Heart left ventricle (tissue), 16 donors: ENCODE results near the gene ZNF454. TPM values are rescaled to one million over a fixed set of nuclear protein-coding genes. Genes with fewer than 3 reads are reported as not detected.

ENCODE experiments used
- ATAC-seq, 4 donors: fragments of 200-7000 bp; cut with Tn5 transposase; one replicate each; pipeline ENCODE4 v1.9.1; 2020 to 2022; ENCODE audit warnings: moderate library complexity in 4 of 4, mild to moderate bottlenecking in 3 of 4, moderate number of reproducible peaks in 1 of 4
- DNase-seq, 5 donors: peaks; one replicate each; pipeline ENCODE4 v3.0.0-alpha.2; 2020
- H3K27ac ChIP-seq, 12 donors: fragments of 200-600 bp; sonication (generic) in 4 of 12; one replicate each; pipeline versions ENCODE4 v1.5.0 to v1.8.0; 2016 to 2022; ENCODE audit warnings: mild to moderate bottlenecking in 2 of 12
- H3K27me3 ChIP-seq, 9 donors: fragments of 200-600 bp; sonication (generic) in 2 of 9; one replicate each; pipeline versions ENCODE4 v1.5.1 to v1.8.0; 2016 to 2022; ENCODE audit warnings: mild to moderate bottlenecking in 3 of 9
- H3K36me3 ChIP-seq, 9 donors: fragments of 200-600 bp; sonication (generic) in 2 of 9; one replicate each; pipeline versions ENCODE4 v1.5.0 to v1.8.0; 2018 to 2022; ENCODE audit warnings: mild to moderate bottlenecking in 2 of 9
- H3K4me1 ChIP-seq, 12 donors: fragments of 200-600 bp; sonication (generic) in 4 of 12; one replicate each; pipeline versions ENCODE4 v1.5.0 to v1.8.0; 2016 to 2022; ENCODE audit warnings: mild to moderate bottlenecking in 3 of 12
- H3K4me3 ChIP-seq, 12 donors: fragments of 200-600 bp; sonication (generic) in 4 of 12; one replicate each; pipeline versions ENCODE4 v1.5.0 to v1.8.0; 2017 to 2022; ENCODE audit warnings: mild to moderate bottlenecking in 9 of 12, moderate library complexity in 4 of 12
- H3K9me3 ChIP-seq, 12 donors: fragments of 200-600 bp; sonication (generic) in 4 of 12; one replicate each; pipeline versions ENCODE4 v1.5.0 to v1.8.0; 2016 to 2022; ENCODE audit warnings: mild to moderate bottlenecking in 1 of 12
- POLR2A ChIP-seq, 2 donors: fragments of 450-650 bp; IDR thresholded peaks; one replicate each; pipeline ENCODE4 v1.6.1; 2017; ENCODE audit warnings: antibody characterized with exemption in 2 of 2, mild to moderate bottlenecking in 2 of 2, moderate library complexity in 2 of 2
- WGBS, 4 donors: extraction: QIAGEN DNeasy Blood & Tissue Kit in 2 of 4; methylation state at CpG; one replicate each; pipeline versions ENCODE4 v1.1.5 to v1.1.7; 2013 to 2018; 5-methylcytosine and 5-hydroxymethylcytosine counted together
- intact Hi-C, 10 donors: fragments of 100-400 bp; cut with DNase I; formaldehyde crosslinking; loops; one replicate each; pipeline versions ENCODE4 v1.11.1 to v1.14.2; 2022
- polyA plus RNA-seq, 2 donors: library from polyadenylated mRNA; stranded (reverse); fragments of 200-250 nt; gene quantifications; one replicate each; pipeline ENCODE4 v1.2.3, GENCODE V29; 2013
- total RNA-seq, 9 donors: library from RNA; depleted of rRNA in 2 of 9; stranded (reverse); fragments of >200 nt in 2 of 9; fragmentation: NEBNext Ultra II Directional in 3 of 9; extraction: Animal tissue kit (Norgen Biotek cat#: 25700) in 3 of 9; gene quantifications; one replicate each; pipeline versions ENCODE4 v1.1.0 to v1.2.4, GENCODE V29; 2016 to 2023
- TF ChIP-seq, protein P1 (sequence below), 12 donors: fragments of 200-600 bp; sonication (generic) in 4 of 12; IDR thresholded peaks; one replicate each; pipeline versions ENCODE4 v1.5.0 to v1.8.0; 2018 to 2022; ENCODE audit warnings: antibody characterized with exemption in 12 of 12, mild to moderate bottlenecking in 5 of 12
- donor health status: ischemic (EF 13 %, LVEDD 7.1; RV severe dilation, severe dysfunction).
- donor health status: healthy with polysubstance abuse.
- donor health status: DM: no; HTN: yes; CAD: no.
- donor health status: DM: no; HTN: no; CAD: no.
- donor health status: ischemic (EF 25% LVEDD 6.9; RV normal size, moderate dysfunction).
- donor health status: ischemic (EF 25% LVEDD 5.7; RV mildly dilated, moderate dysfunction).
- donor health status: healthy.
- donor health status: DM: yes; HTN: yes; CAD: no.
- donor health status: ischemic (EF 35%, LVEDD 5.7; RV mildly dilated, moderate dysfunction).
- donor health status: nonischemic (EF 11% LVEDD 7.7; RV severe dilation, severe dysfunction).
- donor health status: DM: yes; HTN: yes; CAD: no.
- donor health status: PGD.
- donor health status: ischemic (EF 29% LVEDD 5.4; RV normal size, mild dysfunction).
- donor health status: nonischemic (EF 23%, LVEDD 6.1; RV moderate dilation, normal function).

The ZNF454 gene
- total and polyA plus RNA-seq, 11 donors, result 1.3 to 3.4 (median 1.8) TPM

DNA sequence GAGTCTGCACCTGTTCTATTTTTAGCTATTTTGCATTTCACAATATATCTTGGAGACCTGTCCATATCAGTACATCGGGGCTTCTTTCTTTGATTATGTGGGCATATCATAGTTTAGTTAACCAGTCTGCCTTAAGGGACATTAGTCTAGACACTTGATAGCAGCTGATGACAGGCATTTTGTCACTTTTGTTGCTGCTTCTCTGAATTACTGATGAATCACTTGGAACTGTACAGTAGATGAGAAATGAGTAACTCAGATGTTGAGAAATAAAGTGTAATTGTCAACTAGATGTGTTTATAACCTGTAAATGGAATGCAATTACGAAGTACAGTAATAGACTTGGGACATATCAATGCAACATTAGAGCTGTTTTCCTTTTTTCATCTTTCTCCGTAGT, 38.1 kb upstream of the ZNF454 start:
- intact Hi-C loops, result no loop called here
- 55 to 91% (median 75%) methylated on average over 3 of the region's 3 CpGs for WGBS, 4 donors
- H3K27ac ChIP-seq, result no peak overlapping the region
- no peak for DNase-seq
- H3K27me3 ChIP-seq, result no peaks in the 10 kb centered on the region
- no peak for ATAC-seq
- peaks cover 0 to 53% (median 5%) of the 10 kb centered on the region in 12 donors for H3K9me3 ChIP-seq
- TF ChIP-seq, protein P1, sequence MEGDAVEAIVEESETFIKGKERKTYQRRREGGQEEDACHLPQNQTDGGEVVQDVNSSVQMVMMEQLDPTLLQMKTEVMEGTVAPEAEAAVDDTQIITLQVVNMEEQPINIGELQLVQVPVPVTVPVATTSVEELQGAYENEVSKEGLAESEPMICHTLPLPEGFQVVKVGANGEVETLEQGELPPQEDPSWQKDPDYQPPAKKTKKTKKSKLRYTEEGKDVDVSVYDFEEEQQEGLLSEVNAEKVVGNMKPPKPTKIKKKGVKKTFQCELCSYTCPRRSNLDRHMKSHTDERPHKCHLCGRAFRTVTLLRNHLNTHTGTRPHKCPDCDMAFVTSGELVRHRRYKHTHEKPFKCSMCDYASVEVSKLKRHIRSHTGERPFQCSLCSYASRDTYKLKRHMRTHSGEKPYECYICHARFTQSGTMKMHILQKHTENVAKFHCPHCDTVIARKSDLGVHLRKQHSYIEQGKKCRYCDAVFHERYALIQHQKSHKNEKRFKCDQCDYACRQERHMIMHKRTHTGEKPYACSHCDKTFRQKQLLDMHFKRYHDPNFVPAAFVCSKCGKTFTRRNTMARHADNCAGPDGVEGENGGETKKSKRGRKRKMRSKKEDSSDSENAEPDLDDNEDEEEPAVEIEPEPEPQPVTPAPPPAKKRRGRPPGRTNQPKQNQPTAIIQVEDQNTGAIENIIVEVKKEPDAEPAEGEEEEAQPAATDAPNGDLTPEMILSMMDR (IDR thresholded peaks at IDR 0.05), result no peak
- no peak for TF ChIP-seq POLR2A (IDR thresholded peaks at IDR 0.05)
- peaks cover 0 to 17% (median 3%) of the 10 kb centered on the region in 9 donors for H3K36me3 ChIP-seq
- H3K4me3 ChIP-seq, result no peak overlapping the region
- H3K4me1 ChIP-seq, result no peaks in the 10 kb centered on the region

DNA sequence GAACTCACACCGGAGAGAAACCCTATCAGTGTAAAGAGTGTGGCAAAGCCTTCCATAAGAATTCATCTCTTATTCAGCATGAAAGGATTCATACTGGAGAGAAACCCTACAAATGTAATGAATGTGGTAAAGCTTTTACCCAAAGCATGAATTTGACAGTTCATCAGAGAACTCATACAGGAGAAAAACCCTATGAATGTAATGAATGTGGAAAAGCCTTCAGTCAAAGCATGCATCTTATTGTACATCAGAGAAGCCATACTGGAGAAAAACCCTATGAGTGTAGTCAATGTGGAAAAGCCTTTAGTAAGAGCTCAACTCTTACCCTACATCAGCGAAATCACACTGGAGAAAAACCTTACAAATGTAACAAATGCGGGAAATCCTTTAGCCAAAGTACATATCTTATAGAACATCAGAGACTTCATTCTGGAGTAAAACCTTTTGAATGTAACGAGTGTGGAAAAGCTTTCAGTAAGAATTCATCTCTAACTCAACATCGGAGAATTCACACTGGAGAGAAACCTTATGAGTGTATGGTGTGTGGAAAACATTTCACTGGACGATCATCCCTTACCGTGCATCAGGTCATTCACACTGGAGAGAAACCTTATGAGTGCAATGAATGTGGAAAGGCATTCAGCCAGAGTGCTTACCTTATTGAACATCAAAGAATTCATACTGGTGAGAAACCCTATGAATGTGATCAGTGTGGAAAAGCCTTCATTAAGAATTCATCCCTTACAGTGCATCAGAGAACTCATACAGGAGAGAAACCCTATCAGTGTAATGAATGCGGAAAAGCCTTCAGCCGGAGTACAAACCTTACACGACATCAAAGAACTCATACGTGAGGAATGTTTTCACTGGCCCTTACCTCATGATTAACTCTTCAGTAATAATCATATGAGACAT, 8.9 kb upstream of the ZNF454 start:
- Histone ChIP-seq H3K4me1 (no peaks in the 10 kb centered on the region), H3K36me3 (peaks cover 0 to 72% (median 0%) of the 10 kb centered on the region in 9 donors), H3K27me3 (no peaks in the 10 kb centered on the region), H3K9me3 (peaks cover 13 to 100% (median 98%) of the 10 kb centered on the region in 12 donors), H3K4me3 (no peak overlapping the region), H3K27ac (no peak overlapping the region)
- intact Hi-C loops, result loop anchor here in 1 of 10 donors (10.0 kb wide), 1 partner anchor 67 kb away; no protein-coding TSS in a partner anchor
- 96 to 98% (median 97%) methylated on average over 11 of the region's 11 CpGs for WGBS, 4 donors
- ATAC-seq (no peak), DNase-seq (no peak)
- TF ChIP-seq POLR2A (IDR thresholded peaks at IDR 0.05), result no peak
- TF ChIP-seq, protein P1 (IDR thresholded peaks at IDR 0.05), result no peak

DNA sequence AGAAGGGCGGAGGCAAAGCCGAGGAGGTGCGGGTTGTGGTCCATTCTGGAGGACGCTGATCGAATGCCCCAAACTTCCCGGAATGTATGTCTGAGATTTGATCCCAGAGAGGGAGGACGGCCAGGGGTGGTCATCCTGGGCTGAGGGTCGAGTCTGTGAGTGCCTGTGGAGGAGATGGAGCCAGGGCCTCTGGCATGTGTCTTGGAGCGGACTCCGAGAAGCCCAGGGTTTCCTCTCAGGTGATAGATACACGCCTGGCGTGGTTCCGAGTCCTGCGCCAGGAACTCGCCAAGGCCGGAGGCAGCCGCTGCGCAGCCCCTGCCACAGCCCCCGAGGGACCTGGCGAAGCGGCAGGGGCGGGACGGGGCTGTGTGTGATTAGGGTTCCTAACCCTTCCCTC, 363 bp downstream of the ZNF454 start:
- H3K9me3 ChIP-seq, result peaks cover 0 to 71% (median 36%) of the 10 kb centered on the region in 12 donors

More for the DNA sequence above, 363 bp downstream of the ZNF454 start:
- Histone ChIP-seq H3K27ac (peak overlapping the region in 11 of 12 donors; percentile 47 to 88 (median 71)), H3K4me1 (peaks cover 0 to 16% (median 6%) of the 10 kb centered on the region in 12 donors), H3K4me3 (peak overlapping the region; percentile 54 to 97 (median 71)), H3K36me3 (peaks cover 0 to 38% (median 2%) of the 10 kb centered on the region in 9 donors), H3K27me3 (no peaks in the 10 kb centered on the region)
- intact Hi-C loops, result loop anchor here in 6 of 10 donors (2.0 to 10.0 kb wide), 10 partner anchors 49 to 209 kb away; partner anchors contain the start of genes ZNF879 (in 4 of the 6), ZNF354C (in 2 of the 6), ZNF354A (in 1 of the 6) and ZNF354B (in 1 of the 6)
- TF ChIP-seq, protein P1 (IDR thresholded peaks at IDR 0.05), result no peak
- no peak for TF ChIP-seq POLR2A (IDR thresholded peaks at IDR 0.05)
- ATAC-seq (peak in 3 of 4 donors; percentile 21 to 34 (median 34)), DNase-seq (peak in 4 of 5 donors; percentile 13 to 50 (median 37))
- WGBS, 4 donors, result 0 to 4% (median 2%) methylated on average over 5 to 23 of the region's 23 CpGs
